Esophagus muscularis mucosa (tissue), 4 donors: ENCODE results near the gene SEMA5B. TPM values are rescaled to one million over a fixed set of nuclear protein-coding genes. Genes with fewer than 3 reads are reported as not detected.

ENCODE experiments used
- DNase-seq: peaks from one replicate; pipeline ENCODE4 v3.0.0-alpha.2; 2017; ENCODE audit errors: extremely low spot score
- H3K27ac ChIP-seq, 4 donors: fragments of 200-600 bp; sonication (generic); replicated peaks in 1 of 4; 1 replicate in 3 of 4; 2 replicates in 1 of 4; pipeline ENCODE4 v1.5.1; 2016 to 2019; ENCODE audit warnings: mild to moderate bottlenecking in 1 of 4
- H3K27me3 ChIP-seq, 4 donors: fragments of 200-600 bp; sonication (generic); one replicate each; pipeline versions ENCODE4 v1.5.1 to v1.6.0; 2016 to 2019
- H3K36me3 ChIP-seq, 4 donors: fragments of 200-600 bp; sonication (generic); one replicate each; pipeline ENCODE4 v1.5.1; 2016 to 2019
- H3K4me1 ChIP-seq, 4 donors: fragments of 200-600 bp; sonication (generic); one replicate each; pipeline ENCODE4 v1.5.1; 2016 to 2019
- H3K4me3 ChIP-seq, 4 donors: fragments of 200-600 bp; sonication (generic); 1 replicate in 2 of 4; 2 replicates in 2 of 4; pipeline ENCODE4 v1.5.1; 2016 to 2019; ENCODE audit warnings: mild to moderate bottlenecking in 4 of 4, moderate library complexity in 1 of 4
- H3K9me3 ChIP-seq, 4 donors: fragments of 200-600 bp; sonication (generic); 1 replicate in 3 of 4; 2 replicates in 1 of 4; pipeline ENCODE4 v1.5.1; 2016 to 2019
- EP300 ChIP-seq: sonication (generic); formaldehyde crosslinking; IDR thresholded peaks from one replicate; pipeline ENCODE4 v1.6.1; 2017; ENCODE audit warnings: antibody characterized with exemption
- POLR2A ChIP-seq: fragments of 450-650 bp; IDR thresholded peaks from one replicate; pipeline ENCODE4 v1.6.1; 2017; ENCODE audit warnings: antibody characterized with exemption, moderate library complexity, mild to moderate bottlenecking, low read depth
- POLR2AphosphoS5 ChIP-seq, 2 donors: sonication (generic); formaldehyde crosslinking; IDR thresholded peaks; one replicate each; pipeline ENCODE4 v1.6.1; 2017; ENCODE audit warnings: antibody characterized with exemption in 2 of 2
- WGBS: methylation state at CpG from one replicate; pipeline ENCODE4 v1.1.5; 2018; 5-methylcytosine and 5-hydroxymethylcytosine counted together
- intact Hi-C: fragments of 100-400 bp; cut with DNase I; formaldehyde crosslinking; loops from one replicate; pipeline ENCODE4 v1.15.1; 2023
- total RNA-seq, 4 donors: library from RNA; depleted of rRNA; stranded (reverse); fragments of >200 nt; gene quantifications; one replicate each; pipeline versions ENCODE4 v1.1.0 to v1.2.1, GENCODE V29; 2016
- TF ChIP-seq, protein P1 (sequence below), 3 experiments: fragments of 200-600 bp in 2 of 3; fragments of 450-650 bp in 1 of 3; sonication (generic) in 2 of 3; IDR thresholded peaks; one replicate each; pipeline ENCODE4 v1.5.1; 2017 to 2019; ENCODE audit warnings: antibody characterized with exemption in 3 of 3, mild to moderate bottlenecking in 2 of 3, moderate library complexity in 1 of 3

The SEMA5B gene
- total RNA-seq, 4 donors from 2014 or later = under 0.01 to 1.6 (median 0.34) TPM

- no peak for DNase-seq
- WGBS = 76% methylated on average over 11 of the region's 12 CpGs
- Histone ChIP-seq H3K27me3 (no peaks in the 10 kb centered on the region), H3K4me3 (no peak overlapping the region), H3K36me3 (no peaks in the 10 kb centered on the region), H3K4me1 (peaks cover 37 to 50% (median 49%) of the 10 kb centered on the region in 4 donors), H3K27ac (peak overlapping the region in 1 of 4 donors; percentile 65), H3K9me3 (no peaks in the 10 kb centered on the region)
- intact Hi-C loops = no loop called here
- TF ChIP-seq POLR2A = no peak
- TF ChIP-seq, protein P1, sequence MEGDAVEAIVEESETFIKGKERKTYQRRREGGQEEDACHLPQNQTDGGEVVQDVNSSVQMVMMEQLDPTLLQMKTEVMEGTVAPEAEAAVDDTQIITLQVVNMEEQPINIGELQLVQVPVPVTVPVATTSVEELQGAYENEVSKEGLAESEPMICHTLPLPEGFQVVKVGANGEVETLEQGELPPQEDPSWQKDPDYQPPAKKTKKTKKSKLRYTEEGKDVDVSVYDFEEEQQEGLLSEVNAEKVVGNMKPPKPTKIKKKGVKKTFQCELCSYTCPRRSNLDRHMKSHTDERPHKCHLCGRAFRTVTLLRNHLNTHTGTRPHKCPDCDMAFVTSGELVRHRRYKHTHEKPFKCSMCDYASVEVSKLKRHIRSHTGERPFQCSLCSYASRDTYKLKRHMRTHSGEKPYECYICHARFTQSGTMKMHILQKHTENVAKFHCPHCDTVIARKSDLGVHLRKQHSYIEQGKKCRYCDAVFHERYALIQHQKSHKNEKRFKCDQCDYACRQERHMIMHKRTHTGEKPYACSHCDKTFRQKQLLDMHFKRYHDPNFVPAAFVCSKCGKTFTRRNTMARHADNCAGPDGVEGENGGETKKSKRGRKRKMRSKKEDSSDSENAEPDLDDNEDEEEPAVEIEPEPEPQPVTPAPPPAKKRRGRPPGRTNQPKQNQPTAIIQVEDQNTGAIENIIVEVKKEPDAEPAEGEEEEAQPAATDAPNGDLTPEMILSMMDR (IDR thresholded peaks at IDR 0.05) = no peak
- no peak for TF ChIP-seq EP300
- no peak for TF ChIP-seq POLR2AphosphoS5 (IDR thresholded peaks at IDR 0.05)
These were observed 53.5 kb downstream of the SEMA5B start for GRCh38 chr3:122973893-122974615.

- Histone ChIP-seq H3K4me3 (no peak overlapping the region), H3K36me3 (no peaks in the 10 kb centered on the region), H3K27ac (no peak overlapping the region), H3K4me1 (peaks cover 38 to 45% (median 41%) of the 10 kb centered on the region in 4 donors), H3K9me3 (no peaks in the 10 kb centered on the region), H3K27me3 (no peaks in the 10 kb centered on the region)
- 94% methylated on average over 1 of the region's 1 CpG for WGBS
- DNase-seq = no peak
- TF ChIP-seq, protein P1 (IDR thresholded peaks at IDR 0.05) = no peak
- TF ChIP-seq EP300 (no peak), POLR2A (no peak), POLR2AphosphoS5 (IDR thresholded peaks at IDR 0.05) (no peak)
- intact Hi-C loops = no loop called here
These were observed 55.4 kb downstream of the SEMA5B start for GRCh38 chr3:122972141-122972540.

DNA sequence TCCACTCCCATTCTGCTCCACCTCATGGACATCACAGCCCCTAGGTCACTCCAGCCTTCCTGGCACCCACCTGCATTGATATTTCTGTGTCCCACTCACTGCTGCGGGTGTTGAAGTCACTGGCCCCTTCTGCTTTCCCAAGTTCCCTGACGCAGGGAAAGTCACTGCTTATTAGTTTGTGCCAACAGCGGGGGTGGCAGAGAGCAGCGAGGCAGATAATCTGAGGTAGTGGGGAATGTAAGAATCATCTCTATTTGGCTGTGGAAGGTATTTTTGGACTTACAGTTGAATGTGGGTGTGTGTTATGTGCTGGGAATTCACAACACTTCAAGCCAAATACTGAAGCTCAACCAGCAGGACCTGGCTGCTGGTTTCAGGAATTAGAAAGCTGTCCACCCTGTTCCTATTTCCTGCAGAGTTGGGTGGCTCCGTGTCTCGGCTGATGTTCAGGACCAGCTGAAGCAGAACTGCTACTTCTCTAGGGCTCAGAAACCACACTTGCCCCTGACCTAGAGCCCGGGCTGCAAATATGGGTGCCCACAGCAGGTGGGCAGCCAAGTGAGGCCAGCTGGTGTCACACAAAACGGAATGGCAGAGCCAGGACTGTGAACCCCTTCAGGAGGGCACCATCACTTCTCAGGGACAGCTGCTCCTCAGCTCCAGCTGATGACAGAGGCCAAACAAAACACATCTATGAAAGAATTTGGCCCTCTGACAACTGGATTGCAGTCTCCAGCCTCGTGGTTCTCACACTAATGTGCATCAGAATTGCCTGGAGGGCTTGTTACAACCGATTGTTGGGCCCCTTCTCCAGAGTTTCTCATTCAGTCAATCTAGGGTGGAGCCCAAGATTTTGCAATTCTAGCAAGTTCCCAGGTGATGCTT lies 57.7 kb downstream of the SEMA5B start:
- Histone ChIP-seq H3K27me3 (no peaks in the 10 kb centered on the region), H3K36me3 (no peaks in the 10 kb centered on the region), H3K4me3 (no peak overlapping the region), H3K27ac (peak overlapping the region in 1 of 4 donors; percentile 35), H3K9me3 (no peaks in the 10 kb centered on the region), H3K4me1 (peaks cover 26 to 38% (median 28%) of the 10 kb centered on the region in 4 donors)
- 28% methylated on average over 10 of the region's 10 CpGs for WGBS
- no peak for DNase-seq
- intact Hi-C loops = no loop called here
- TF ChIP-seq, protein P1 (IDR thresholded peaks at IDR 0.05) = no peak
- peak in 1 of 2 donors; percentile 10 for TF ChIP-seq POLR2AphosphoS5 (IDR thresholded peaks at IDR 0.05)

DNA sequence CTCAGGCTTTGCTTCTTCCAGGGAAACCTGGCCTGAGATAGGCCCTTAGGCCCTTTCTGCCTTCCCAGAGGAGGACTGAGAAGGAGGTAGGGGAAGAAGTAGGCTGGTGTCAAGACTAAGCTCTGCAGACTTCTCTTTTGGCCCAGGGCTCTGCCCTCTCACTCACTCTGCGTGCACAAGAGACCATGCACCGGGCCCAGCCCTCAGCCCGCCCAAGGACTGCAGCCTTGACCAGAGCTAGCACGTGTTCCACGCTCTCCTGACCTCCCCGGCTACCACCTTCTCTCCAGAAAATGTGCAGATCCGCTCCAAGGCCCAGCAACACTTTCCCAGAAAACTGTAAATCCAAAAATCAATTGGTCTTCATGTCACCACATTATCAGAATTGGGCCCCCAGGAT lies 59.8 kb downstream of the SEMA5B start:
- no peaks in the 10 kb centered on the region for H3K27me3 ChIP-seq
- no peaks in the 10 kb centered on the region for H3K9me3 ChIP-seq
- H3K4me1 ChIP-seq = peaks cover 16 to 20% (median 18%) of the 10 kb centered on the region in 4 donors
- 94% methylated on average over 7 of the region's 7 CpGs for WGBS
- no peaks in the 10 kb centered on the region for H3K36me3 ChIP-seq
- no peak overlapping the region for H3K4me3 ChIP-seq
- TF ChIP-seq, protein P1 (IDR thresholded peaks at IDR 0.05) = no peak
- intact Hi-C loops = no loop called here
- no peak overlapping the region for H3K27ac ChIP-seq
- DNase-seq = no peak
